ENCODE results near the gene ATF7IP2.

Gene ATF7IP2

GRCh38 chr16:10517868-10518267 lies 132.0 kb downstream of the ATF7IP2 start:
- TF ChIP-seq CTCF (IDR thresholded peaks at IDR 0.05; ENCODE audit: low read length, missing control alignments), result no peak

GRCh38 chr16:10518479-10519041 lies 132.7 kb downstream of the ATF7IP2 start:
- TF ChIP-seq CTCF (IDR thresholded peaks at IDR 0.05; ENCODE audit: low read length, missing control alignments), result no peak
- no peak overlapping the region for H3K4me3 ChIP-seq (replicated peaks; ENCODE audit: low read depth, low read length)
- no peak for DNase-seq (ENCODE audit: low read depth)

More at GRCh38 chr16:10517868-10518267, 132.0 kb downstream of the ATF7IP2 start:
- no peak for DNase-seq (ENCODE audit: low read depth)
- no peak overlapping the region for H3K4me3 ChIP-seq (replicated peaks; ENCODE audit: low read depth, low read length)

GRCh38 chr16:10519297-10519696 lies 133.4 kb downstream of the ATF7IP2 start:
- no peak for DNase-seq (ENCODE audit: low read depth)
- no peak for TF ChIP-seq CTCF (IDR thresholded peaks at IDR 0.05; ENCODE audit: low read length, missing control alignments)
- H3K4me3 ChIP-seq (replicated peaks; ENCODE audit: low read depth, low read length), result no peak overlapping the region

GRCh38 chr16:10519929-10520868 lies 134.3 kb downstream of the ATF7IP2 start:
- DNase-seq (ENCODE audit: low read depth), result no peak
- no peak for TF ChIP-seq CTCF (IDR thresholded peaks at IDR 0.05; ENCODE audit: low read length, missing control alignments)
- H3K4me3 ChIP-seq (replicated peaks; ENCODE audit: low read depth, low read length), result no peak overlapping the region

GRCh38 chr16:10520869-10521578 lies 135.2 kb downstream of the ATF7IP2 start:
- TF ChIP-seq CTCF (IDR thresholded peaks at IDR 0.05; ENCODE audit: low read length, missing control alignments), result no peak

GRCh38 chr16:10521681-10522274 lies 135.9 kb downstream of the ATF7IP2 start:
- DNase-seq (ENCODE audit: low read depth), result peak; percentile 79
- peak; percentile 96 for TF ChIP-seq CTCF (IDR thresholded peaks at IDR 0.05; ENCODE audit: low read length, missing control alignments)
- H3K4me3 ChIP-seq (replicated peaks; ENCODE audit: low read depth, low read length), result no peak overlapping the region

More at GRCh38 chr16:10520869-10521578, 135.2 kb downstream of the ATF7IP2 start:
- DNase-seq (ENCODE audit: low read depth), result no peak
- H3K4me3 ChIP-seq (replicated peaks; ENCODE audit: low read depth, low read length), result no peak overlapping the region

Data from fibroblast of pulmonary artery (primary cell).